ENCODE data around the gene SMOC2.
"Not testable (repeated sequence)": the region's sequence is repeated elsewhere in the genome, so short reads cannot be mapped to it uniquely, and the experiment has no call there.

The SMOC2 gene

GRCh38 chr6:168517742-168518347 lies 76.9 kb downstream of the SMOC2 start:
- DNase-seq (ENCODE audit: low spot score), result no peak

- DNase-seq (ENCODE audit: low spot score), result no peak
These were observed 77.4 kb downstream of the SMOC2 start for GRCh38 chr6:168518348-168518745.

- no peak for DNase-seq (ENCODE audit: low spot score)
These were observed 77.9 kb downstream of the SMOC2 start for GRCh38 chr6:168518867-168519266.

GRCh38 chr6:168520233-168520632 lies 79.2 kb downstream of the SMOC2 start:
- no peak for DNase-seq (ENCODE audit: low spot score)

- no peak for DNase-seq (ENCODE audit: low spot score)
These were observed 83.6 kb downstream of the SMOC2 start for GRCh38 chr6:168524571-168525001.

GRCh38 chr6:168525114-168525513 lies 84.1 kb downstream of the SMOC2 start:
- DNase-seq (ENCODE audit: low spot score), result no peak

DNA sequence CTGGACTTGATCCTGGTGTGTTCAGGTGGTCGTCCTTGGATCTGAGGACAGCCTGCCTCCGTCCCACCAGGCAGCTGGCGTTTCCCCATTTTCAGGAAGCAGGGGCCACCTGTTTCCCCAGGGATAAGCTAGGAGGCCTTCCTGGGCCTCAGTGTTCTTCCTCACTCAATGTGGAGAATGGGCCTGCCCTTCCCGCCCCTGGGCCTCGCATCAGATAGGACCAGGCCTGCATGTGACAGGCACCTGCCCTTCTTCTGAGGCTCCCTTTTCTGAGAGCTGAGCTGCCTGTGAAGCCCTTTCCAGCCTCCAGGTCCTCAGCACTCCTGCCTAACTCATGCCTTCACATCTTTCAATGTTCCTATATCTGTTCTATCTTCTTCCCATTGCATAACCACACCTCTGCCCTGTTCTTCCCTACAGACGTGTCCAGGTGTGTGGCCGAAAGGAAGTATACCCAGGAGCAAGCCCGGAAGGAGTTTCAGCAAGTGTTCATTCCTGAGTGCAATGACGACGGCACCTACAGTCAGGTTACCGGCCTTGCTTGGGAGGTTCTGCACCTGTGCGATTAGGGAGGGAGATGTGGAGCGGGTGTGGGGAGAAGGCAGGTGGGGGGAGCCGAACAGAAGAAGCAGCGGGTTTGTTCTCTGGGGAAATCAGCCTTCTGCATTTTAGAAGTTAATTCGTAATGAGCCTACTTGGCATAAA lies 85.1 kb downstream of the SMOC2 start:
- DNase-seq (ENCODE audit: low spot score), result no peak

DNA sequence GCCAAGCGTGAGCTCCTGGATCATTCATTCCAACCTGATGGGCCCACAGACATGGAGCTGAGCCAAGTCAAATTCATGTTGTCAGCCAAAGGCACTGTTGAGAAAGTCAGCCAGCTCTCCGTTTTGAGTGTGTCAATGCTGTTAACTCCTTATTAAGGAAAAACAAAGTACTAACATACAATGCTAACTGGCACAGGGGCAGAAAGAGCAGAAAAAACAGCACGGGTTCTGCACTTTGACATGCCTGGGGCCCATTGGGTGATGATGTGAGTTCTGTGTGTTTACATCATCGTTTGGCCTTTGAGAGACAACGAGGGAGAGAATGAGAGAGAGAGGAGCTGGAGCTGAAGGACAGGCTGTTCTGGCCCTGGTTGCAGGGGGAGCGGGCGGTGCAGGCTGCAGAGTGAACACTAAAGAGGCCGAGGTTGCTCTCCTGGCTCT lies 85.9 kb downstream of the SMOC2 start:
- DNase-seq (ENCODE audit: low spot score), result no peak

DNA sequence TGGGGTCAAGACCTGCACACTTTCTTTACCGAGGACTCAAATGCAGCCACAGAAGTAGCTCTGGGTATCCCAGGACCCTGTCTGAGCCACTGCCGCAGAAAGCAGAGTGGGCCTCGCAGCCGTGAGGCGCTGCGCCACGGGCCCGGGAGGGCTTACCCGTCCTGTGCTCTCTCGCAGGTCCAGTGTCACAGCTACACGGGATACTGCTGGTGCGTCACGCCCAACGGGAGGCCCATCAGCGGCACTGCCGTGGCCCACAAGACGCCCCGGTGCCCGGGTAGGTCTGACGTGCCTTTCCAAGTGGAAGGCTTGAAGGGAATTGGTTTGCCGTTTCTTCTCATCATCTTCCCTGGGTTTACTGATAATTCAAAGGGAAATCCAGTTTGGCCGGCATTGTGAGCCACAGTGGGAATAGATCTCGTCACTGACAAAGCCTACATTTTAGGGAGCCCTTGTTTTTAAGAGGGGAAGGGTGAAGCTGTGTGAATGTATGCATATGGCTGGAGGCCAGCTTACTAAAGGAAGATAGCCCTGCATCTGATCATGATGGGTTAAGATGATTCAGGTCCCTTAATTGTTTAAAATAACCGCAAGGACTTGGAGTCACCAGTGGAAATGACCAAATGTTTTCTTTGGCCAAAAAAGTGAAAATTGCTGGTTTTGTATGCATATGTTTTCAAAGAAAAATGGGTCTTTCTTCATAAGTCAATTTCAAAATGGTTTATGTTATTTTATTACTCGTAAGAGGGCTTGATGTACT lies 86.6 kb downstream of the SMOC2 start:
- no peak for DNase-seq (ENCODE audit: low spot score)

DNA sequence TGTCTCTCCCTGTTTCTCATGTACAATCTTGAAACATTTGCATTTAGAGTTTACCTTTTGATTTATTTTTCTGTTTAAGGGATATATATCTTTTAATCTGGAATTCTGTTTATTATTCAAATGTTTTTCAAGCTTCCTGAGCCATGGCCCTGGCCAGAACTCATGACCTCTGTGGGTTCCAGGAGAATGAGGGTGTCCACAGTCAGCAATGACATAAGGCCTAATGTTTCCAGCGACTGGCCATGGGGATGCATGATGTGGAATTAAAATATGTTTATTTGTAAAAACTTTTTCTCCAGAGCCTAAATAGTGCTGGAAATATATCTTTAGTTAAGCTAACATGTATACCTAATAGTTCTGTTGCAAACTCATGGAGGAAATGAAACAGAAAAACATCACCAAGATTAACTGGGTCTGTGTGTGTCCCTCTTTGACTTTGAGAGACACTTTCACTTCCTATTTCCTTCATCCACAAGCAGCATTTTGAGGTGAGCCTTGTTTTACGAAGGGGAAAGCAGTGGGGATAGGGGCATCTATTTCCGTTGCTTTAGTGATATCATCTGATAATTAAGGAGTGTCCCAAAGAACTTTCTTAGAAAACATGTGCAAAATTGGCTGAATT lies 87.6 kb downstream of the SMOC2 start:
- DNase-seq (ENCODE audit: low spot score), result no peak

DNA sequence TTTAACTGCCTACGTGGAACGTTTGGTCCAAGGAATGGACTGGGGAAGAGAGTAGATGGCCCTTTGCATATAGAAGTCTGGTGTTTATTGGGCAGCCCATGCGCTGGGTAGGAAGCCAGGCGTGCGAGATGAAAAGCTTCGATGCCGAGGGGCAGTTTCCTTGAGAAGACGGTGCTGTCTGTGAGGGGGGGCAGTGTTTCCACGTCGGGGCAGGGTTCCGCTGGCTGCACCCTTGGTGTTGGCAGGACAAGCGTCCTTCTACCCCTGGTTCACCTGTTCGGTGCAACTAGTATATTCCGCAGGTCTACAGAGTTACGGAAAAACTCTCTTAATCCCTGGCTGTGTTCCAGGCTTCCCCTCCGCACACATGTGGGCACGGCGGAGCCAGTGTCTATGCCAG lies 88.2 kb downstream of the SMOC2 start:
- DNase-seq (ENCODE audit: low spot score), result no peak

- DNase-seq (ENCODE audit: low spot score), result no peak
These were observed 89.7 kb downstream of the SMOC2 start for GRCh38 chr6:168530653-168531071.

DNA sequence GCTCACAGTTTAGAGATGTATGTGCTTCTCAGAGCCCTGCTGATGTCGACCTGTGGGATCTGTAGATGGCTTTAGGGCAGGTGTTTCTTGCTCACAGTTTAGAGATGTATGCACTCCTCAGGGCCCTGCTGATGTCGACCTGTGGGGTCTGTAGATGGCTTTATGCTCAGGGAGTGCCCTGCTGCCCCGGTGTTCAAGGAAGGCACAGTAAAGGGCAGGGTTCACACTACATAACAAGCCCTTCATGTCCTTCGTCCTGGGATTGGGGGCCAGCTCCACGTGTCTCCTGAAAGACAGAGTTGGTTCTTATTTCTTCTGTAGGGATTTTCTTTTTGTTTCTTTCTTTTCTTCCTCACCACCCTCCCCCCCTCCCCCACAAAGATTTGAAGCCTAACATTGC lies 91.1 kb downstream of the SMOC2 start:
- no peak for DNase-seq (ENCODE audit: low spot score)

- DNase-seq (ENCODE audit: low spot score), result no peak
These were observed 92.4 kb downstream of the SMOC2 start for GRCh38 chr6:168533414-168533813.

- DNase-seq (ENCODE audit: low spot score), result no peak
These were observed 93.3 kb downstream of the SMOC2 start for GRCh38 chr6:168534265-168534664.

DNA sequence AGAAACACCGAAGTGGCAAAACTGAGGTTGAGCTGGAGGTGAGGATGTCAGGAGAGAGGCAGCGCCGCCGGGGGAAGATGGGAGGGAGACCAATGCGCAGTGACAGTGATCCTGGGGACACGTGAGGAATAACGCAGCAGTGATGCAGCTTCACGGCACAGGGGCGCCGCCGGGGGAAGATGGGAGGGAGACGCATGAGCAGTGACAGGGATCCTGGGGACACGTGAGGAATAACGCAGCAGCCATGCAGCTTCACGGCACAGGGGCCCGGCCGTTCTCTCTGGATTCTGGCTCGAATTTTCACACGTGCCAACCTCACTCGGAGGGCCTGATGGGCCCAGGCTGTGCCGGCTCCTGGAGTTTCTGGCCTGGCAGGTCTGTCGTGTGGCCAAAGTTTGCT lies 94.7 kb downstream of the SMOC2 start:
- DNase-seq (ENCODE audit: low spot score), result no peak

DNA sequence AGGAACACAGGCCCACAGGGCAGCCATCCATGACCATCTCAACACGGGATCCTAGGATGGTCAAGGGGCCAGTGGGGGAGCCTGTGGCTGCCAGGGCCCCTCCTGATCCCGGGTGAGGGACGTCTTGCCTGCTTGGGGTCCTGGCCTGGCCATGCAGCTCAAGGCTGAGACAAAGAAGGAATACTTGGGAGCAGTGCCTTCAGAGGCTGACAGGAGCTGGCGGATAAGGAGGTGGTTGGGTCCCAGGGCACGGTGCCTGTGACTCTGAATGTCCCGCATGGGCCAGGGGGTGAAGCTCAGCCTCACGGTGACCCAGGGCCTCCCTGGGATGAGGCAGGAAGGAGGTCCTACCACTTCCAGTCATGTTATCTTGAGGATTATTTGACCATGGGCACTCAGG lies 95.2 kb downstream of the SMOC2 start:
- no peak for DNase-seq (ENCODE audit: low spot score)

DNA sequence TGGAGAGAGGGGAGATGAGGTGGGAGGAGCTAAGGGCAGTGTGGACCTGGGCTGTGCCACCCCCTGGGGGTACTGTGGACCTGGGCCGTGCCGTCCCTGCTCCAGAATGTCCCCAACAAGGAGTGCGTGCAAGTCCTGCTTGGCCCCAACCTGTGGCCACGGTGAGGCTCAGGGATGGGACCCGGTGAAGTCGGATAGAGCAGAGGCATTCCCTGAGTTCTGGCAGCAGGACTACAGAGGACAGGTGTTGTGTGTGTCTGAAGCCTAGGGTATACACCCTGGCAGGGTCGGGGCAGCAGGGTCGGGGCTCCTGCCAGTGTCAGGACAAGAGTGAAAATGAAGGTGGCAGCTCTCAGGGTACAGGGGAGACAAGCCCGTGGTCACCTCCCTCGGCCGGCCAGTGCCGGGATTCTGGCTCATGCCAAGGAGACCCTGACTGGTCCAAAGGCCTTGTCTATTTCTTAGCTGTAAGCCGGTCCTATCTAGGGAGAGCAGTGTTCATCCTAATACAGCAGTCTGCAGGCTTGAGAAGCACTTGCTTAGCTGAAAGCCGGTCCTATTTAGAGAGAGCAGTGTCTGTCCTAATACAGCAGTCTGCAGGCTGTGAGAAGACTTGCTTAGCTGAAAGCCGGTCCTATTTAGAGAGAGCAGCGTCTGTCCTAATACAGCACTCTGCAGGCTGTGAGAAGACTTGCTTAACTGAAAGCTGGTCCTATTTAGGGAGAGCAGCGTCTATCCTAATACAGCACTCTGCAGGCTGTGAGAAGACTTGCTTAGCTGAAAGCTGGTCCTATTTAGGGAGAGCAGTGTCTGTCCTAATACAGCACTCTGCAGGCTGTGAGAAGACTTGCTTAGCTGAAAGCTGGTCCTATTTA lies 95.9 kb downstream of the SMOC2 start:
- peak; percentile 8 for DNase-seq (ENCODE audit: low spot score)

DNA sequence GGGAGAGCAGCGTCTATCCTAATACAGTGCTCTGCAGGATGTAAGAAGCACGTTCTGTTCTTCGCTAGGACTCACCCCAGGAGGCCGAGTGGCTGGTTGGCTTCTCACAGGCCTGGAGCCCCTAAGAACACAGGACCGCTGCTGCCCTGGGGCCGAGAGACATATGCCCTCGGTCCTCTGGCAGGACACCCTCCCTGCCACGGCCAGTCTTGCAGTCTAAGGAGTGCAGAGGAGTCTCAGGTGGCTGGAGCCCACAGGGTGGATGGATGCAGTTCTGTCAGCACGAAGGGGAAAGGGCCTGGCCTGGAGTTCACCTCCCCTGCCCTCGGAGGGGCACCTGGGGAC lies 96.5 kb downstream of the SMOC2 start:
- DNase-seq (ENCODE audit: low spot score), result no peak

DNA sequence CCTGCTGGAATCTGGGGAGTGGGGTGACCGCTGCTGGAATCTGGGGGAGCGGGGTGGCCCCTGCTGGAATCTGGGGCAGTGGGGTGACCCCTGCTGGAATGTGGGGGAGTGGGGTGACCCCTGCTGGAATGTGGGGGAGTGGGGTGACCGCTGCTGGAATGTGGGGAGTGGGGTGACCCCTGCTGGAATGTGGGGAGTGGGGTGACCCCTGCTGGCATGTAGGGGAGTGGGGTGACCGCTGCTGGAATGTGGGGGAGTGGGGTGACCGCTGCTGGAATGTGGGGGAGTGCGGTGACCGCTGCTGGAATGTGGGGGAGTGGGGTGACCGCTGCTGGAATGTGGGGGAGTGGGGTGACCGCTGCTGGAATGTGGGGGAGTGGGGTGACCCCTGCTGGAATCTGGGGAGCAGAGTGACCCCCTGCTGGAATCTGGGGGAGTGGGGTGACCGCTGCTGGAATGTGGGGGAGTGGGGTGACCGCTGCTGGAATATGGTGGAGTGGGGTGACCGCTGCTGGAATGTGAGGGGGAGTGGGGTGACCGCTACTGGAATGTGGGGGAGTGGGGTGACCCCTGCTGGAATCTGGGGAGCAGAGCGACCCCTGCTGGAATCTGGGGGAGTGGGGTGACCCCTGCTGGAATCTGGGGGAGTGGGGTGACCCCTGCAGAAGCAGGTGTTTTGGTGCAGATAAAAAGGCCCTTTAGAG lies 97.4 kb downstream of the SMOC2 start:
- DNase-seq (ENCODE audit: low spot score), result not testable (repeated sequence)

All from cerebellar cortex (tissue), 1 donor.